ENCODE measurements around the gene PAQR4.

GRCh38 chr16:2977440-2977839 is 8.3 kb downstream of the PAQR4 start:
- TF ChIP-seq CTCF (IDR thresholded peaks at IDR 0.05) (no peak), ZFX (IDR thresholded peaks at IDR 0.05; ENCODE audit: borderline replicate concordance) (no peak)
